Measurements from ENCODE around the gene URAD.
"Not testable (repeated sequence)": the region's sequence is repeated elsewhere in the genome, so short reads cannot be mapped to it uniquely, and the experiment has no call there.

URAD gene

DNA sequence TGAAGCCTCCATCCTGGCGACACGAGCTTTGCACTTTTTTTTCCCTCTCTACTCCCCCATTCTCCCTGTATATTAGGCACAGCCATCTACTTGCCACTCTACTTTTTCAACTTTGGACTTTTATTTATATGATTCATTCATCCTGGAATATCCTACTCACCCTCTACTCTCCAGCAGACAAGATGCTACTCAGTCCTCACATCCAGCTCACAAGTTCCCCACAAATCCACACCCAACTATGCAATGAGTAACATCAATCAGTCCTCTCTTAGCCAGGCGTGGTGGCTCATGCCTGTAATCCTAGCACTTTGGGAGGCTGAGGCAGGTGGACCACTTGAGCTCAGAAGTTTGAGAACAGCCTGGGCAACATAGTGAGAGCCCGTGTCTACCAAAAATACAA lies 23.9 kb upstream of the URAD start:
- Mint-ChIP-seq H3K9me3 (no peaks in the 10 kb centered on the region), H3K4me1 (ENCODE audit: low read depth) (peaks cover 2% of the 10 kb centered on the region), H3K27me3 (ENCODE audit: low read depth) (no peaks in the 10 kb centered on the region), H3K36me3 (ENCODE audit: low read depth) (no peaks in the 10 kb centered on the region), H3K4me3 (no peak overlapping the region), H3K27ac (no peak overlapping the region)

GRCh38 chr13:28010046-28010445 lies 21.6 kb upstream of the URAD start:
- Mint-ChIP-seq H3K36me3 (ENCODE audit: low read depth) (no peaks in the 10 kb centered on the region), H3K4me3 (no peak overlapping the region), H3K27ac (no peak overlapping the region), H3K4me1 (ENCODE audit: low read depth) (peaks cover 2% of the 10 kb centered on the region), H3K9me3 (no peaks in the 10 kb centered on the region), H3K27me3 (ENCODE audit: low read depth) (no peaks in the 10 kb centered on the region)

- not testable (repeated sequence) for H3K36me3 Mint-ChIP-seq (ENCODE audit: low read depth); H3K4me1 Mint-ChIP-seq (ENCODE audit: low read depth); H3K9me3 Mint-ChIP-seq; H3K4me3 Mint-ChIP-seq; H3K27me3 Mint-ChIP-seq (ENCODE audit: low read depth); H3K27ac Mint-ChIP-seq
Measured at GRCh38 chr13:28005016-28005415, 16.5 kb upstream of the URAD start.

DNA sequence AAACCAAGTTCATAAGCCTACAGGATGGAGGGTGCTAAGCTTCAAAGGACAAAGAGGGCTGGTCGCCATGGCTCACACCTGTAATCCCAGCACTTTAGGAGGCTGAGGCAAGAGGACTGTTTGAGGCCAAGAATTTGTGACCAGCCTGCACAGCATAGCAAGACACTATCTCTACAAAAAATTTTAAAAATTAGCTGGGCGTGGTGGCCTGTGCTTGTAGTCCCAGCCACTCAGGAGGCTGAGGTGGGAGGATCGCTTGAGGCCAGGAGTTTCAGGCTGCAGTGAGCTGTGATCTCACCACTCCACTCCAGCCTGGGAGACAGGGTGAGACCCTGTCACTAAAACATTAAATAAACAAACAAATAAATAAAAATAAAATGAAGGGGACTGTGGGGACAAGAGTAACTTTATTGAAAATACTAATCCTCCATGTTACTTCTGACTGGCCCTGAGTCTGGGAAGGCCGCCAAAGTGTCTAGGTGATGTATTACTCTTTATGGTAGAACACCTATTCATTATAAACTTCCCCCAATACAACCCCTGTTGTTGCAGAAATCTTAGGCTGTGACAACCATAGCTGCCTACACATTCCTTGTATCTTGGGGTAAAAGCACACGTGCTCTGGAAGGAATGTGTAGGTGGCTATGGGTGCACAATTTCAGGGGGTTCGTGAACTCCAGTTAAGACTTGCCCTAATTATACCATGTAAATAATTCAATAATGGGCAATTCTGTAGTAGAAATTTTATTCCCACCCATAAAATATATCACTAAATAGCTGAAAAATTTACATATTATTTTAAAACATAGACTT lies 14.6 kb upstream of the URAD start:
- Mint-ChIP-seq H3K4me3 (no peak overlapping the region), H3K36me3 (ENCODE audit: low read depth) (no peaks in the 10 kb centered on the region)

GRCh38 chr13:28001837-28002473 lies 13.5 kb upstream of the URAD start:
- no peaks in the 10 kb centered on the region for H3K27me3 Mint-ChIP-seq (ENCODE audit: low read depth)
- H3K9me3 Mint-ChIP-seq = no peaks in the 10 kb centered on the region
- H3K4me1 Mint-ChIP-seq (ENCODE audit: low read depth) = peaks cover 3% of the 10 kb centered on the region
- no peak overlapping the region for H3K4me3 Mint-ChIP-seq
- H3K27ac Mint-ChIP-seq = no peak overlapping the region
- H3K36me3 Mint-ChIP-seq (ENCODE audit: low read depth) = no peaks in the 10 kb centered on the region

More for the DNA sequence above, 14.6 kb upstream of the URAD start:
- Mint-ChIP-seq H3K9me3 (no peaks in the 10 kb centered on the region), H3K27ac (no peak overlapping the region), H3K27me3 (ENCODE audit: low read depth) (no peaks in the 10 kb centered on the region), H3K4me1 (ENCODE audit: low read depth) (peaks cover 1% of the 10 kb centered on the region)

- Mint-ChIP-seq H3K27me3 (ENCODE audit: low read depth) (no peaks in the 10 kb centered on the region), H3K9me3 (no peaks in the 10 kb centered on the region), H3K4me1 (ENCODE audit: low read depth) (peaks cover 3% of the 10 kb centered on the region), H3K27ac (no peak overlapping the region), H3K4me3 (no peak overlapping the region), H3K36me3 (ENCODE audit: low read depth) (no peaks in the 10 kb centered on the region)
Measured at GRCh38 chr13:28001049-28001448, 12.6 kb upstream of the URAD start.

- Mint-ChIP-seq H3K36me3 (ENCODE audit: low read depth) (no peaks in the 10 kb centered on the region), H3K9me3 (no peaks in the 10 kb centered on the region), H3K27me3 (ENCODE audit: low read depth) (peaks cover under 1% of the 10 kb centered on the region), H3K4me1 (ENCODE audit: low read depth) (peaks cover 3% of the 10 kb centered on the region), H3K4me3 (no peak overlapping the region), H3K27ac (no peak overlapping the region)
Measured at GRCh38 chr13:28000567-28000966, 12.1 kb upstream of the URAD start.

- Mint-ChIP-seq H3K9me3 (no peaks in the 10 kb centered on the region), H3K36me3 (ENCODE audit: low read depth) (no peaks in the 10 kb centered on the region), H3K4me1 (ENCODE audit: low read depth) (peaks cover 3% of the 10 kb centered on the region), H3K27ac (no peak overlapping the region), H3K27me3 (ENCODE audit: low read depth) (peaks cover 3% of the 10 kb centered on the region), H3K4me3 (no peak overlapping the region)
Measured at GRCh38 chr13:27997904-27998522, 9.5 kb upstream of the URAD start.

- H3K27me3 Mint-ChIP-seq (ENCODE audit: low read depth) = peaks cover 9% of the 10 kb centered on the region
- H3K27ac Mint-ChIP-seq = no peak overlapping the region
- H3K4me1 Mint-ChIP-seq (ENCODE audit: low read depth) = no peaks in the 10 kb centered on the region
- no peaks in the 10 kb centered on the region for H3K9me3 Mint-ChIP-seq
- H3K36me3 Mint-ChIP-seq (ENCODE audit: low read depth) = no peaks in the 10 kb centered on the region
- no peak overlapping the region for H3K4me3 Mint-ChIP-seq
Measured at GRCh38 chr13:27991881-27992280, 3.4 kb upstream of the URAD start.

DNA sequence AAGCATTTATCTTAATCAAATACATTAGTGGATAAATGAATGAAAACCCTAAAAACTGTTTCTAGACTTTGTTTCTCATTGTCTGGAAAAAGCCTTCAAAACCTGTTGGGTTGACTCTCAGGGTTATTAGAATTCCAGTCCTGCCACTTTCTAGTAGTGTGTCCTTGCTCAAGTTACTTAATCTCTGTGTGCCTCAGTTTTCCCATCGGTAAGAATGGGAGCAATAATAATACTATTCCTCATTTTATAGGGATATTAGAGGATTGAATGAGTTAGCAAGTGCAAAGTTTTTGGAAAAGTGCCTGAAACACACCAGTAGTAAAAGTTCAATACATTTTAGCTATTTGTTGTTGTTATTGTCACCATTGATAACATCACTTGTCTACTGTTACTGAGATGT lies 2.9 kb downstream of the URAD start:
- no peaks in the 10 kb centered on the region for H3K9me3 Mint-ChIP-seq
- H3K27me3 Mint-ChIP-seq (ENCODE audit: low read depth) = peaks cover 43% of the 10 kb centered on the region
- peaks cover 1% of the 10 kb centered on the region for H3K4me1 Mint-ChIP-seq (ENCODE audit: low read depth)
- no peak overlapping the region for H3K27ac Mint-ChIP-seq
- no peak overlapping the region for H3K4me3 Mint-ChIP-seq
- no peaks in the 10 kb centered on the region for H3K36me3 Mint-ChIP-seq (ENCODE audit: low read depth)

DNA sequence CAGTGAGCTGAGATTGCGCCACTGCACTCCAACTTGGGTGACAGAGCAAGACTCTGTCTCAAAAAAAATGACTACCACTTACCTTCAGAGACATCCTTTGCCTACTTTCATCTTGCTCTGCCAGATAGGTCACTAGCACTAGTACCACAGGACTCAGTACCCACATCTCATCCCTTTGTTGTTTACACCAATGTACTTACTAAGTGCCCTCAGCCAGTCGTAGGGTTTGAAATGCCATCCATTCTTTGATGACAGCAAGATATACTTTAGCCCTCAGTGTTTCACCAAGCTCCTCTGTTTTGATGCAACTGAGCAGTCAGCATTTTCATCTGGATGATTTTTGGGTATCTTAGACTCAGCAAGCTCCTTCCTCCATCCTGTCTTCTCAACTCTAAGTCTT lies 6.1 kb downstream of the URAD start:
- H3K4me1 Mint-ChIP-seq (ENCODE audit: low read depth) = peaks cover 5% of the 10 kb centered on the region
- peaks cover 64% of the 10 kb centered on the region for H3K27me3 Mint-ChIP-seq (ENCODE audit: low read depth)
- H3K27ac Mint-ChIP-seq = no peak overlapping the region
- H3K9me3 Mint-ChIP-seq = no peaks in the 10 kb centered on the region
- no peaks in the 10 kb centered on the region for H3K36me3 Mint-ChIP-seq (ENCODE audit: low read depth)
- no peak overlapping the region for H3K4me3 Mint-ChIP-seq

DNA sequence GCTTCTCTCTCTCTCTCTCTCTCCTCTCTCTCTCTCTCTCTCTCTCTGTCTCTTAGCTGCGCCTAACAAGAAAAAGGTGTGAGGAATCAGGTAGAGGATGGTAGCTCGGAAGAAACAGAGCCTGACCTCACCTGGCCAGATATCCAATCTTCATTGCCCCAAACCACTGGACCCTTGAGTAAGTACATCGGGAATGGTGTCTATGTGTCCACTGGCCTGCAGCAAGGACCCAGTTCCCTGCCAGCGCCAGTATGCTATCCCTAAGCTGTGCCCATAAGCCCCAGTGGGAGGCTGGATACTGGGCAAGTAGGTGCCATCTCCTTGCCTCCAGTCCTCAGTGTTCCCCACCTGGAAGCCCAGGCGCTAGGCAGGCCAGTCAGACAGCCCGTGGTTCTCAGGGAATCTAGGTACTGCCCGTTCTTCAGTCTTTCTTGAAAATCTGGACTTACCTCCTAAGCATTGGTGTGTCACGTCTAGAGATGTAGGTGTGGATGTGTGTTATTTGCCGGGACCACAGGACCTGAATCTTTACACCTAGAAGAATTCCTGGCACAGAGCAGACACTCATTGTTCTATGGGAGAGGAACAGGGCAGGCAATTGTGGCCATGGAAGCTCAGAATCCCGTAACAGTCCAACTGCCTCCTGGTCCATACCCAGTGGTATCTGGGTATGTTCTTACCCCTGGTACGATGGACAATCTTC lies 7.3 kb downstream of the URAD start:
- H3K27me3 Mint-ChIP-seq (ENCODE audit: low read depth) = peaks cover 73% of the 10 kb centered on the region
- no peak overlapping the region for H3K4me3 Mint-ChIP-seq
- H3K27ac Mint-ChIP-seq = no peak overlapping the region
- no peaks in the 10 kb centered on the region for H3K9me3 Mint-ChIP-seq
- H3K36me3 Mint-ChIP-seq (ENCODE audit: low read depth) = no peaks in the 10 kb centered on the region
- H3K4me1 Mint-ChIP-seq (ENCODE audit: low read depth) = peaks cover 5% of the 10 kb centered on the region

DNA sequence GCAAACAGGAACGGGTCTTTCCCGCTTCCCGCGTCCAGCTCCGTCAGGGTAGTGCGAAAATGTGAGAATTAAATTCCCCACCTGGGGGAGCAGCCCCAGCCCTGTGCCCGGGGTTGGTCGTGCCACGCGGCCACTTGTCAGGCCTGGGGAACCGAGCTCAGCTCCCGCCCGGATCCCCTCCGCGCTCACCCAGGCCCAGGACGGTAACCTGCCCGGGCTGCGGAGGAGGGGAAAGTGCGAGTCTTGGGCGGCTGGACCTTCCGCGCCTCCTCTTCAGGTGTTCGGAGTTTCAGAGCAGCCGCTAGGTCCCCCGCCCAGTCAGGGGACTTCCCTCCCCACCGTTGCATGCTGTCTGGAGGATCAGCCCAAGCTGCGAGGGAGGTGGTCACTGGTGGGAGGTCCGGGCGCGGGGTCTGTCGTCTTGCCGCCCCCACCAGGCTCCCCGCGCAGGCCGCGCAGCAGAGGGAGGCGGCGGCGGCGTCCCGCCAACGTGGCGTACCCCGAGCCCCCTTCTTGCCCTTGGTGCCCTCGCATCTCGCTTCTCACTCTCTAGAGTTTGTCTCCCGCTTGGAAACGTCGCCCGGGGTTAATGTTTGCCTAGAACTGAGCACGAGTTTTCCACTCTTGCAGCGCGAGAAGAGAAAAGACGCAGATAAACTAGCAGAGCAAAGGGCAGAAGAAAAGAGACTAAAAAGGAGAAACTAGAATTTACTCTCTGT lies 8.1 kb downstream of the URAD start:
- H3K4me3 Mint-ChIP-seq = no peak overlapping the region

GRCh38 chr13:27979765-27980279 lies 8.7 kb downstream of the URAD start:
- no peak overlapping the region for H3K27ac Mint-ChIP-seq
- no peaks in the 10 kb centered on the region for H3K36me3 Mint-ChIP-seq (ENCODE audit: low read depth)
- peaks cover 5% of the 10 kb centered on the region for H3K4me1 Mint-ChIP-seq (ENCODE audit: low read depth)
- no peaks in the 10 kb centered on the region for H3K9me3 Mint-ChIP-seq
- H3K27me3 Mint-ChIP-seq (ENCODE audit: low read depth) = peaks cover 86% of the 10 kb centered on the region
- H3K4me3 Mint-ChIP-seq = no peak overlapping the region

More for the DNA sequence above, 8.1 kb downstream of the URAD start:
- Mint-ChIP-seq H3K36me3 (ENCODE audit: low read depth) (no peaks in the 10 kb centered on the region), H3K27me3 (ENCODE audit: low read depth) (peaks cover 80% of the 10 kb centered on the region), H3K4me1 (ENCODE audit: low read depth) (peaks cover 5% of the 10 kb centered on the region), H3K9me3 (no peaks in the 10 kb centered on the region), H3K27ac (no peak overlapping the region)
